Renal pelvis (tissue), 4 donors: ENCODE data around the gene H3-3A. TPM values are rescaled to one million over a fixed set of nuclear protein-coding genes. Genes with fewer than 3 reads are reported as not detected.

Source experiments
- DNase-seq: peaks from one replicate; pipeline ENCODE4 v3.0.0-alpha.2; 2013
- polyA plus RNA-seq, 3 donors: library from polyadenylated mRNA; unstranded; fragments of 120-200 nt; gene quantifications; one replicate each; pipeline ENCODE4 v1.2.1, GENCODE V29; 2013; ENCODE audit not compliant: insufficient read length in 3 of 3

H3-3A gene
- polyA plus RNA-seq, 3 donors, result 1,024 to 1,273 (median 1,184) TPM

DNA sequence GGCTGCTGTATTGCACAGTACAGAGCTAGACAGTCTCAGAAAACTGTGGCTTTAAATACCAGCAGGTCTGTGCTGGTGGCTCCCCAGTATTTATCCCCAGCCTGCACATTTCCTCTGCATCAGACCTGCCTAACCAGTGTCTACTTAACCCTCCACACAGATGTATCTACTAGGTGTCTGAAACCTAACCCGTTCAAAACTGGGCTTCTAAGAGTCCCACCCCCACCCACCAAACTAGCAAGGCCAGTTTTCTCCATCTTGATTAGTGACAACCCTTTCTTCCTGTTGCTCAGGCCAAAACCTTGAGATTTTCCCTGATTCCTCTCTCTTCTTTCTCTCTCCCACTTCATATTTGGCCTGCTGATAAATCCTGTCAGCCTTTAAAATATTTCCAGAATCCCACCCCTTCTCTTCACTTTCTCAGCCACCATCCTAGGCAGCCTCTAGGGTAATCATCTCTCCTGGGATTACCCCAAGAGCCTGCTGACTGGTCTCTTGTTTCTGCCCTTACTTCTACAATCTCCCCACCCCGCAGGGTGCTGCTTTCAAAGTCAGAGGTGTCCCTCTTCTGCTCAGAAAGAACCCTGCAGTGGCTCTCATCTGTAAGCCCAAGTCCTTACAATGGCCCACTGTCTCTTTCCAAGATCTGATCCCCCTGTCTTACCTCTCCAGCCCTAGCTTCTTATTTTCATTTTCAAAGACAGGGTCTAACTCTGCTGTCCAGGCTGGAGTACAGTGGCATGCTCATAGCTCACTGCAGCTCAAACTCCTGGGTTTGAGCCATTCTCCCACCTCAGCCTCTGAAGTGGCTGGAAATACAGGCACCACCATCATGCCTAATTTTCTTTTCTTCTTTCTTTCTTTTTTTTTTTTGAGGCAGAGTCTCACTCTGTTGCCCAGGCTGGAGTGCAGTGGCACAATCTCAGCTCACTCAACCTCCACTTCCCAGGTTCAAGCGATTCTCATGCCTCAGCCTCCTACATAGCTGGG lies 45.2 kb downstream of the H3-3A start:
- DNase-seq, result no peak

DNA sequence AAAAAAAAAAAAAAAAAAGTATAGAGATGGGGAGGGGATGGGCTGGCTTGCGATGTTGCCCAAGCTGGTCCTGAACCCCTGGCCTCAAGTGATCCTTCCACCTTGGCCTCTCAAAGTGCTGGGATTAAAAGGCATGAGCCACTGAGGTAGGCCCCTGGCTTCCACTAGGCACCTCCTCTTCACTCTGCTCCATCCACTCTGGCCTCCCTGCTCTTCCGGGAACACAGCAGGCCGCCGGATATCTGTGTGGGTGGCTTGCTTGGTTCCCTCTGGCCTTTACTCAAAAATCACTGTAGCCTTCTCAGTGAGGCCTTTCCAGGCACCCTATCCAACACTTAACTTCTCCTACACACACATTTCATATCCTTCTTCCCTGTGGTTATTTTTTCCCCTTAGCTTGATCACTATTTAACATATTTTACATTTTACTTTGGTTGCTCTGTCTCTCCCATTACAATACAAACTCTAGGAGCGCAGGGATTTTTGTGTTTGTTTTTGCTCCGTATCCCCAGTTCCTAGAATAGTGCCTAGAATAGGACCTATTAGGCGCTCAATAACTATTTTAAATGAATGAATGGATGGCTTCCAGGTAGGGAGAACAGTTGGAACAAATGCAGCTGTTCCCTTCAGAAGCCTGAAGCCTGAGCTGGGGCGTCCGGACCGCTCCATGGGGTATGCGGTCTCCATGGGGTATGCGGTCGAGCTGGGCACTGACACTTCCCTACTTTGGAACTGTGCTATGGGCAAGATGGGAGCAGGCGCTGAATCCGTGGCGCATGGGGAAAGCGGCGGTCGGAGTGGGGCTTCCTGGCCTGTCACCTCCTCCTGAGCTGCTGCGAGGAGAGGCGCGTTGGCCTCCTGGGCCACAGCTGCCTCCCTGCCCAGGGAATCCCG lies 46.7 kb downstream of the H3-3A start:
- DNase-seq, result no peak

DNA sequence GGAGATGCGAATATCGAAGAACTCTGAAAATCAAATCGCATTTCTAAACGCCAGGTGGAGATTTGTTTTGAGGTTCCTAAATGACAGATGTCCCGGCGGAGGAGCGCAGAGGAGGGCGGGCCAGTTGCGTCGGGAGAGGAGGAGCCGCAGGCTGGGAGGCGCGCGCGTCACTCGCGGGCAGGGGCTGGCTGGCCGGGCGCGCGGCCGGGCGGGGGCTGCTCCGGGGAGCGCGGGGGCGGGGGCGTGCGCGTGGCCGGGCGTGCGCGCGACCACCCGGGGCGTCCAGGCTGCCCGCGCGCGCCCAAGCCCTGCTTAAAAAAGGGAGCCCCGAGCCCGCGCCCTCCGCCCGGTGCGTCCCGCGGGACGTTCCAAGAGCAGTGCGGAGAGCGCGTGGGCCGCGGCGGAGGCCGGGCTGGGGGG lies 47.3 kb downstream of the H3-3A start:
- DNase-seq, result peak; percentile 88

DNA sequence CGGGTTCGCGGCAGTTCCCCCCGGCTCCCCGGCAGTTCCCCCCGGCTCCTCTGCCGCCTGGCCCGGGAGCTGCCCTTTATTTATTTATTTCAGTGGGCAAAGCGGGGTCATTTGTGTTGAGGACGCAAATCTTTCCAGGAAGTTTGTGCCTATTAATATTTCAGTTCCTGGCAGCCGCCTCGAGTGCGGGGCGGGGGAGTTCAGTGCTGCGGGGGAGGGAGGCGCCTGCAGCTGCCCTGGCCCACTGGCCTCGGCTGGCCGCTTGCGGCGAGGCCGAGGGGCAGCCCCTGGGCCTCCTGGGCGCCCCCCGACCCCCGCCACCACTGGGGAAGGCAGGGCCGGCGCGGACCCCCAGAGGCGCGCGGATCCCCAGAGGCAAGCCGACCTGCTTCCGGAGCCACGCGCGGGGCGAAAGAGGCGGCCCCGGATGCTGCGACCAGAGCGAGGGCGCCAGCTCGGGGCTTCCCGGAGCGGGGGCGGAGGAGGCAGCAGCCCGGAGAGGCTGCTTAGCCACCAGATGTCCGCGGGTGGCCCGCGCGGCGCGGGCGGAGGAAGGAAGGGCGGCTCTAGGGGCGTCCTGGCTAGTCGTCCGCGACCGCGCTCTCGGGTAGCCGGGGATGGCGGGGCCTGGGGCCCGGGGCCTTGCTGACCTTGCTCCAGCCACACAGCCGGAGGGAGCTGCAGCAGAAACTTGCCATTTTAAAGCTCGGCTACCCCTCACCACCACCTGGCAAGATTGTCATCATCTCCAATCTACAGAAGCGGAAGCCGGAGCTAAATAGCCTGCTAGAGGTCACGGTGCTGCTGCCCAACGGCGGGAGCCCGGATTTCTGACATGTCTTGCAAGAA lies 48.0 kb downstream of the H3-3A start:
- DNase-seq, result peak; percentile 74

DNA sequence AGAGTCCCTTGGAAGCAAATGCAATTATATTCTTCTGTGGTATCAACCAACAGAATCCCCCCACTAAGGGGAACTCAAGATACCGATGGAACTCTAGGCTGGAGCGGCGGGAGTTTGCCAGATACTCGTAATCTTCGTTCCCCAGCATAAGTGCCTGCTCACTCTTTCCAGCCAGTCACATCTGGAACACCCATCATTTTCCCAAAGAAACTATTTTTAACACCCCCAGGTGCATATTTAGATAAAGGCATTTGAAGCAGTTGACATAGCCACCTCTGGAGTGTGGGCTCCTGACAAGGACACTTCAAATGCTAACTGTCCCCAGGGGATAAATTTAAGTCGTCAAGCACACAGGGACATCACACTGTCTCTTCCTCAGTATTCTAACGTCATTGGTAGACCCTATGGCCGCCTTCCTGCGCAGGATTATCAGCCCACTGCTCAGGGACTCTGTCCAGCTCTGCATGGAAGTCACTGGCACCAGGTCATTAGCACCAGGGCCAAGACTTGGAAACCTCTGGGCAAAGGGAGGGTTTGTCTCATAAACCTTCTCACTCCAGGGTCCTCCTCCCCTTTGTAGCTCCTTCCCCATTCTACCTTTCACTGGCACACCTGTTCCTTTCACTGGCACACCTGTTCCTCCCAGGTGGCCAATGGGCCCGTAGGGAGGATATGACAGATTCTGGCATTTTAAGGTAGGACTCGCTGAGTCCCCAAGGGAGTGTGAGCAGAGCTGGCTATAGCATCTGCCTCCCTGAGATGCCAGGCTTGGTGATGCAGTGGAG lies 48.8 kb downstream of the H3-3A start:
- DNase-seq, result no peak

DNA sequence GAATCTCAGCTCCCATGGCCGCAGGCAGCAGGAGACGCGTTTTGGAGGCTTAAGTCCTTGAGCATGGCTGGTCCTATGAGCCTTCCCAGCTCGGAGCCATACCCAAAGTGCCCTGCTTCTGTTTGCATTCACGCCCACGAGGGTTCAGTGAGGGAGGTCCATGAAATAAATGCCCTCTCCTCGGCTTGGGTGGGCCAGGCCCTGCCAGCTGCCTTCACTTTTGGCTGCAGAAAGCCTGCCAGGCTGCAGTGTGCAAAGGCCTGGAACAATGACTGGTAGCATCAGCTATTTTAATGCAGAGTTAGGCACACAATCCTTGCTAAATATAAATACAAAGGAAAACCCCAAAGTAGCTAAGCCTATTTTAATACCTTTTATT lies 49.4 kb downstream of the H3-3A start:
- DNase-seq, result no peak

DNA sequence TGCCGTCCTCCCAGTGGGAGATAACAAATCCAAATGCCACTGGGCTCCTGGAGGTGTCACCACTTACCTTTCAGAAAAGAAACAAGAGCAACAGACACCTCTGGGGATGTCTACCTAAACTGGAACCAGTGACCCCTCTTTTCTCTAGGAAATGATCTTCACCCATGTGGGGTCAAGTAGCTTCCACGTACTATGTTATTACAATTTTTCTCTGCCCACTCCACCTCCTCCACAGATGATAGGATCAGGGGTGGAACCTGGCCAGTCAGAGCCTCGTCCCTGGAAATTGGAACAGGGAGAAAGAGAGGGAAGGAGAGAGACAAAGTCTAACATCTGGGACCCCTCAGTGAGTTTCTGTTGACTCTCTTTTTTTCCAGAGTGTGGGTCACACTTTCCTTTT lies 50.1 kb downstream of the H3-3A start:
- no peak for DNase-seq

DNA sequence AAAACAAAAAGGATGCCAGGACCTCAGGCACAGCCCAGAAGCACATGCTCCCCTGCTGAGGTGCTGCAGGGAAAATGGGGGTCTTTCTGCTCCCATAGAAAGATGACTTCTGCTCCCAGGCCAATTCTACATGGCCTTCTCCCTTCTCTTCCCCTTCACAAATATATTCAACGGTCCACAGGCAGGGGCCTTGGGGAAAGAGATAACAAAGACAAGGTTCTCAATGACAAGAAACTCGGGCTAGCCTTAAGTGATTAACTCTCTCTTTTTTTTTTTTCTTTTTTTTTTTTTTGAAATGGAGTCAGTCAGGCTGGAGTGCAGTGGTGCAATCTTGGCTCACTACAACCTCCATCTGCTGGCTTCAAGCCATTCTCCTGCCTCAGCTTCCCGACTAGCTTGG lies 54.2 kb downstream of the H3-3A start:
- DNase-seq, result no peak

DNA sequence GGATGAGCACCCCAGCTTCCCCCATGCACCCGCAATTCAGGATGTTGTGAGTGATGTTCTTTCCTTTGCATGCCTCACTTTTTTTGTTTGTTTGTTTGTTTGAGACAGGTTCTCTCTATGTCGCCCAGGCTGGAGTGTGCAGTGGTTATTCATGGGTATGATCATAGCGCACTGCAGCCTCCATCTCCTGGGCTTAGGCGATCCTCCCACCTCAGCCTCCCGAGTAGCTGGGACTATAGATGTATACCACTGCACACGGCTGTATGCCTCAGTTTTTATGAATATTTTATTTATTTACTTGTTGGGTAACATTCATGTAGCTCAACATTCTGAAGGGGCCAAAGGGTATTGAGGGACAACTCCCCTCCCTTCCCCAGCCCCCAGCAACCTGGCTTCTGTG lies 54.8 kb downstream of the H3-3A start:
- no peak for DNase-seq

DNA sequence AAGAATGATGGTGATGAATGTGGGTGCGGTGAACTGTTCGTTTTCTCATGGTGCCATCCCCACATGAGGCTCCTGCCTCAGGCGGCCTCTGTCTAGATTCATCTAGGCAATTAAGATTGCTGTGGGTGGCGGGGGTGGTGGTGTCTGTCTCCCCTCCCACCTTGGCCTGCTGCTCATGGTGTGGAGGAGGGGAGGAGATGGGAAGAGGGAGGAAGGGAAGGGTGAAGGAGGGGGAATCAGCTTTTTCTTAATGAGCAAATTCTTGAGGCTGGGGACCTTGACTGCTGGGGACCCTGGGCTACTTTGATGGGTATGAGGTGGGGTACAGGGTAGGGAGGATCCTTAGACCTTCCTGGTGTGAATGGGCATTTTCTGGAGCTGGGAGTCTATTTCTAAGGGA lies 55.8 kb downstream of the H3-3A start:
- DNase-seq, result no peak

DNA sequence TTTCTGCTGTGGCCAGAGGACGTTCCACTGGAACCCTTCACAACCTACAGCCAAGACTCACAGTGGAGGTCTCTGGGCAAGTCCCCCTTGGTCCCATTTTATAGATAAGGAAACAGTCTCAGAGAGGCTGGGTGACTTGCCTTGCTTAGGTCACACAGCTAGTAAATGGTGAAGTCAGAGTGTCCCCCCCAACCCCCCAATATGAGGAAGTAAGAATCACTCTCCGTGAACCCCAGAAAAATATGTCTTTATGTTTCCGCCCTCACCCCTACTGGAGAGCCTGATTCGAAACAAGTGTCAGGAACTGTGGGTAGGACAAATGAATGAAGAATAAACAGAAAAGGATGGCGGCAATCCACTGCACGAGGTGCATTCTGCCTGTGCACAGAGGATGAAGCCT lies 56.7 kb downstream of the H3-3A start:
- DNase-seq, result no peak

DNA sequence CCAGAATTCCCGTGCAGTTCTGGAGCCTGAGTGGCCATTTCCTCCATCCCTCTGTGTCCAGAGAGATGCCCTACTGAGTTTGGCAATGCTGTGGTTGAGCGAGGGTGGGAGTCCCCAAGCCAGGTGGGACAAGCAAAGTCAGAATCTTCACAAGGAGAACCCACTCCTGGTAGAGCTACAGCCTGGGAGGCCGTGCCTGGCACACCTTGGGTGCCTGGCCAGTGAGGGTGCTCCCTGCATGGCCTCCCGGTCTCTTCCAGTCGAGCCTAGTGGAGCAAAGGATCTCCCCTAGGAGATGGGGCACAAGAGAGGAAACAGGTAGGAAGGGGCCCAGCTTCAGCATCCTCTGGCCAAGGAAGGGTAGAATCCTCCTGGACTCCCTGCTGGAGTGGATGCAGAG lies 57.9 kb downstream of the H3-3A start:
- DNase-seq, result no peak

DNA sequence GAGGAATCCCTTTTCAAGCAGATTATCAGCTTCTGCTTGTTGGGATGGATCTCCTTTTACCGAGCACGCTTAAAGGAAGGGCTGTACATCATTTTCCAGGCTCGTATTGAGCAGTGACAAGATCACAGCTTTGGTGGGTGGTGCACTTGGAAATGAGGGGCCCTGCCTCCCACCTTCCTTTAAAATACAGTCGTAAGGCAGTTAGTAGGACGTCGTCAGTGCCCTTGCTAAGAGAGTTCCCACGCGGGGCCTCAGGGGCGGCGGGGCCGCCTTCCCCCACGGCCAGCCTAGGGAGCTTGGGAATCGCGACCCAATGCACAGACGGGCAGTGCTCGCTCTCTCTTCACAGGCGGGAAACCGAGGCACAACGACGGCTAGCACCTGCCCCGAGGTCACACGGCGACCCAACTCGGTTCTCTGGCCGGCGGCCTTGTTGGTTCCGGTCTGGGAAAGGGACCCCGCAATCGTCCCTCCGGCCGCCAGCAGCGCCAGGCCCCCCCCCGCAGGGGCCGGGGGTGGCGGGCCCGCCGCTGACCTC lies 58.6 kb downstream of the H3-3A start:
- DNase-seq, result no peak

Other genes with a start within 250 kb of the H3-3A start
- gene TMEM63A, start 180.3 kb upstream of the H3-3A start, polyA plus RNA-seq, result 10 to 100 TPM; 45.3 to 96.1 (median 89.7) TPM
- gene LEFTY1, start 173.6 kb upstream of the H3-3A start, polyA plus RNA-seq, result 1 to 10 TPM; 5.6 to 6.9 (median 6.7) TPM
- 10 to 100 TPM; 54.7 to 63.6 (median 57.1) TPM for gene PYCR2, start 138.5 kb upstream of the H3-3A start, polyA plus RNA-seq
- 1 to 10 TPM in 1 of 3 donors, under 1 TPM in 2; 0.83 to 1.0 (median 0.87) TPM for gene LEFTY2, start 121.5 kb upstream of the H3-3A start, polyA plus RNA-seq
- gene SDE2, start 63.4 kb upstream of the H3-3A start, polyA plus RNA-seq, result 10 to 100 TPM; 18.9 to 22.5 (median 20.9) TPM
- gene ACBD3, start 124.0 kb downstream of the H3-3A start, polyA plus RNA-seq, result 10 to 100 TPM; 42.9 to 57.0 (median 55.0) TPM
- under 1 TPM; 0.16 to 0.45 (median 0.16) TPM for gene MIXL1, start 160.9 kb downstream of the H3-3A start, polyA plus RNA-seq
- gene LIN9, start 246.4 kb downstream of the H3-3A start, polyA plus RNA-seq, result 10 to 100 TPM in 2 of 3 donors, 1 to 10 TPM in 1; 9.9 to 10.5 (median 10.3) TPM